Measurements from ENCODE around the gene GEMIN5.

DNA sequence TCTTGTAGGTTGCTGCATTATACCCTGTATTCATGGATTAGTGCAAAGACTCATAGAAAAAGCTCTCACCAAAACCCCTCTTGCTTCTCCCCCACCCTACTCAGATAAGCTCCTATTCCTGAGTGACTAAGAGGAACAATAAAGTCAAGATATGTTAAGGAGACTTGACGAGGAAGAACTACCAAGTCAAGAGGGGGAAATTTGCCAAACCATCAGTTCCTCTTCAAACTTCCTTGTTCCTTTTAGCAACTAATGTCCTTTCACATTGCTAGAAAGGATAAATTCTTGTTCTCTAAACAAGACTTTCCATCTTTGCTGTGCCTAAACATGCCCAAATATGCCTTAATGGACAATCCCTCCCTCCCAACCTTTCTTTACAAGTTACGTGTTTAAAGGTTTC lies 52.6 kb downstream of the GEMIN5 start:
- TF ChIP-seq, protein P1, sequence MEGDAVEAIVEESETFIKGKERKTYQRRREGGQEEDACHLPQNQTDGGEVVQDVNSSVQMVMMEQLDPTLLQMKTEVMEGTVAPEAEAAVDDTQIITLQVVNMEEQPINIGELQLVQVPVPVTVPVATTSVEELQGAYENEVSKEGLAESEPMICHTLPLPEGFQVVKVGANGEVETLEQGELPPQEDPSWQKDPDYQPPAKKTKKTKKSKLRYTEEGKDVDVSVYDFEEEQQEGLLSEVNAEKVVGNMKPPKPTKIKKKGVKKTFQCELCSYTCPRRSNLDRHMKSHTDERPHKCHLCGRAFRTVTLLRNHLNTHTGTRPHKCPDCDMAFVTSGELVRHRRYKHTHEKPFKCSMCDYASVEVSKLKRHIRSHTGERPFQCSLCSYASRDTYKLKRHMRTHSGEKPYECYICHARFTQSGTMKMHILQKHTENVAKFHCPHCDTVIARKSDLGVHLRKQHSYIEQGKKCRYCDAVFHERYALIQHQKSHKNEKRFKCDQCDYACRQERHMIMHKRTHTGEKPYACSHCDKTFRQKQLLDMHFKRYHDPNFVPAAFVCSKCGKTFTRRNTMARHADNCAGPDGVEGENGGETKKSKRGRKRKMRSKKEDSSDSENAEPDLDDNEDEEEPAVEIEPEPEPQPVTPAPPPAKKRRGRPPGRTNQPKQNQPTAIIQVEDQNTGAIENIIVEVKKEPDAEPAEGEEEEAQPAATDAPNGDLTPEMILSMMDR (IDR thresholded peaks at IDR 0.05), result no peak
- no peak for TF ChIP-seq POLR2A (IDR thresholded peaks at IDR 0.05)

All from right lobe of liver (tissue), 4 donors.